Fibroblast of mammary gland (primary cell): ENCODE results near the gene LMNTD1.
"Not testable (repeated sequence)": the region's sequence is repeated elsewhere in the genome, so short reads cannot be mapped to it uniquely, and the experiment has no call there.

Source experiments
- DNase-seq: peaks from one replicate; pipeline ENCODE4 v3.0.0-alpha.2; 2010; ENCODE audit warnings: low read depth
- H3K4me3 ChIP-seq: 2 replicates; pipeline ENCODE4 v1.5.1; 2011; ENCODE audit warnings: low read depth, mild to moderate bottlenecking, low read length, moderate library complexity; ENCODE audit not compliant: control insufficient read depth
- TF ChIP-seq, protein P1 (sequence below): conservative IDR thresholded peaks from 2 replicates; pipeline ENCODE4 v1.5.1; 2011; ENCODE audit warnings: low read depth, low read length, inconsistent platforms; ENCODE audit not compliant: control insufficient read depth, insufficient read depth

LMNTD1 gene, protein sequence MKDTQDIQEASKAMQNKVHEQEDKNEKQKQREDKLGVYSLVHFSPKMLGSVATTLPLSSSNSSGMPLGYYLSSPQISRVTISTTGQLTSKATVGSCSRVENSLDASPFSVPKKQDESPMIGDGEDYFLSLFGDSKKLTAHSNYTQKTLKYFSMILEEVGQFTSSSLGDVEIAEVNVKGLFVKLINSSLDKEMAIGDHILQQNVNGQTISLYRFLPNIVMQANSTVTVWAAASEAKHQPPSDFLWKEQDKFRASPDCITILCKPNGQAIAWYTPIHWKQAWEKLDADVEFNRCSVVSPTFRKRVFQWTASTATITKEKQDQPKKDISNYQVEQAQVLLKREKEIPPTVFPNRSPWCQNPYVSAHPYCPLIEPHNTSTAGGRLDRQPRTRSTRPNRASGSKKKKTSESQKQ

DNA sequence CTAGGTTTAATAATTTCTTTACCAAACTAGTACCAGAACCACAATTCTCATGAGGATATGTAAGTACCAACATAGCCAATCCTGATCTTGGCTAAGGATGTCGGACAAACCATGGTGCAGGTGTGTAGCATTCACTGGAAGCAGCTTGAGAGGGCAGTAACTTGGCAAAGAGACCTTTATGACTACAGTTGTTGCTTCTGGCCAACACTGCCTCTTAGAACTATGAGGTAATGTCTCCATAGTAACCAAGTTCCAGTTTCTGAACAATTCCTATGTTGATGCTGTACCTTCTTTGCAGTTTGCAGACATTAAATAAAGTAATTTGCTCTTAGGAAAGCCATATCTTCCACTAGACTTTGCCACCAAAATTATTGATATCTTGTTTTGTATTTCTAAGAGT lies at the start of gene LMNTD1:
LMNTD1 (minus strand) TSS at position 186 of the 400 bp plus-strand sequence. CDS start 324 bp downstream, outside the sequence.
- DNase-seq = peak; percentile 78
- TF ChIP-seq, protein P1, sequence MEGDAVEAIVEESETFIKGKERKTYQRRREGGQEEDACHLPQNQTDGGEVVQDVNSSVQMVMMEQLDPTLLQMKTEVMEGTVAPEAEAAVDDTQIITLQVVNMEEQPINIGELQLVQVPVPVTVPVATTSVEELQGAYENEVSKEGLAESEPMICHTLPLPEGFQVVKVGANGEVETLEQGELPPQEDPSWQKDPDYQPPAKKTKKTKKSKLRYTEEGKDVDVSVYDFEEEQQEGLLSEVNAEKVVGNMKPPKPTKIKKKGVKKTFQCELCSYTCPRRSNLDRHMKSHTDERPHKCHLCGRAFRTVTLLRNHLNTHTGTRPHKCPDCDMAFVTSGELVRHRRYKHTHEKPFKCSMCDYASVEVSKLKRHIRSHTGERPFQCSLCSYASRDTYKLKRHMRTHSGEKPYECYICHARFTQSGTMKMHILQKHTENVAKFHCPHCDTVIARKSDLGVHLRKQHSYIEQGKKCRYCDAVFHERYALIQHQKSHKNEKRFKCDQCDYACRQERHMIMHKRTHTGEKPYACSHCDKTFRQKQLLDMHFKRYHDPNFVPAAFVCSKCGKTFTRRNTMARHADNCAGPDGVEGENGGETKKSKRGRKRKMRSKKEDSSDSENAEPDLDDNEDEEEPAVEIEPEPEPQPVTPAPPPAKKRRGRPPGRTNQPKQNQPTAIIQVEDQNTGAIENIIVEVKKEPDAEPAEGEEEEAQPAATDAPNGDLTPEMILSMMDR = no peak

DNA sequence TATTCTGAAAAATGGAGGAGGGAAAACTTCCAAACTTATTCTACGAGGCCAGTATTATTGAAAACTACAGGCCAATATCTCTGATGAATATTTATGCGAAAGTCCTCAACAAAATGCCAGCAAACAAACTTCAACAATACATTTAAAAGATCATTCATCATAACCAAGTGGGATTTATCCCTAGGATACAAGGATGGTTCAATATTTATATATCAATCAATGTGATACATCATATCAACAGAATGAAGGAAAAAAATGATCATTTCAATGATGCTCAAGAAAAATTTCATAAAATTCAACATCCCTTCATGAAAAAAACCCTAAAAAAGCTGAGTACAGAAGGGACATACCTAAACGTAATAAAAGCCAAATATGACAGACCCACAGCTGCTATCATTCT lies 45.9 kb upstream of the LMNTD1 start:
- no peak for DNase-seq
- TF ChIP-seq, protein P1 = no peak
- no peak overlapping the region for H3K4me3 ChIP-seq

More for the DNA sequence above, at the start of gene LMNTD1:
- no peak within 1 kb of the TSS for H3K4me3 ChIP-seq

DNA sequence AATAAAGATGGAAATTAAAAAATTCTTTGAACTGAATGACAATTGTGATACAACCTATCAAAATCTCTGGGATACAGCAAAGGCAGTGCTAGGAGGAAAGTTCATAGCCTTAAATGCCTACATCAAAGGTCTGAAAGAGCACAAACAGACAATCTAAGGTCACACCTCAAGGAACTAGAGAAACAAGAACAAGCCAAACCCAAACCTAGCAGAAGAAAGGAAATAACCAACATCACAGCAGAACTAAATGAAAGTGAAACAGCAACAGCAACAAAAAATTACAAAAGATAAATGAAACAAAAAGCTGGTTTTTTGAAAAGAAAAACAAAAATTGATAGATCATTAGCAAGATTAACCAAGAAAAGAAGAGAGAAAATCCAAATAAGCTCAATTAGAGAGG lies 42.4 kb upstream of the LMNTD1 start:
- not testable (repeated sequence) for DNase-seq, H3K4me3 ChIP-seq

DNA sequence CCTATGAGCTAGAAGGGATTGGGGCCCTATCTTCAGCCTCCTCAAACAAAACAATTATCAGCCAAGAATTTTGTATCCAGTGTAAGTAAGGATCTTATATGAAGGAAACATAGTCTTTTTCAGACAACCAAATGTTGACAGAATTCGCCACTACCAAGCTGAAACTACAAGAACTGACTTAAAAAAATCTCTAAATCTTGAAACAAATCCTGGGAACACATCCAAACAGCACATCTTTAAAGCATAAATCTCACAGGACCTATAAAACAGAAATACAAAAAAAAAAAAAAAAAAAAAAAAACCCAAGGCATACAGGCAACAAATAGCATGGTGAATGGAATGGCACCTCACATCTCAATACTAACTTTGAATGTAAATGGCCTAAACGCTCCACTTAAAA lies 41.3 kb upstream of the LMNTD1 start:
- DNase-seq = peak; percentile 69
- TF ChIP-seq, protein P1 = no peak

DNA sequence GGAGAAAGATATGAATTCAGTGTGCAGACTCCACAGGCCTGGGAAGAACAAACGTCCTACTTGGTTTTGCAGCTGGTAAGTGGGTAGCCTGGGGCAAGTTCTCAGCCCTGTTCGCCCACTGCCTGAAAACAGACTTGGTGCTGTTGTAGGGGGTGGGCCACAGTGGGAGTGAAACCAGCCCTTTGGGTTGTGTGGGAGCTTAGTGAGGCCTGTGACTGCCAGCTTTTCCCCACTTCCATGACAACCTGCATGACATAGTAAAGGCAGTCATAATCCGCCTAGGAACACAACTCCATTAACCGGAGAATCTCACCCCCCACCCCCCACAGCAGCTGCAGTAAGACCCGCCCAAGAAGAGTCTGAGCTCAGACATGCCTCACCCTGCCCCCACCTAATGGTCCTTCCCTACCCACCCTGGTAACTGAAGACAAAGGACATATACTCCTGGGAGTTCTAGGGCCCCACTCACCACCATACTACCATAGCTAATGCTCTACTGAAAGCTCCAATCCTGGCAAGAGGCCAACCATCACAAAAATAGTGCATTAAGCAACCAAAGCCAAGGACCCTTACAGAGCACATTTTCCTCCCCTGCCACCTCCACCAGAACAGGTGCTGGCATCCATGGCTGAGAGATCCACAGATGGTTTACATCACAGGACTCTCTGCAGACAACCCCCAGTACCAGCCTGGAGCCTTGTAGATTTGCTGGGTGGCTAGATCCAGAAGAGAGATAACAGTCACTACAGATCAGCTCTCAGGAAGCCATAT lies 39.8 kb upstream of the LMNTD1 start:
- no peak overlapping the region for H3K4me3 ChIP-seq
- TF ChIP-seq, protein P1 = no peak
- no peak for DNase-seq

More for the DNA sequence above, 41.3 kb upstream of the LMNTD1 start:
- no peak overlapping the region for H3K4me3 ChIP-seq

DNA sequence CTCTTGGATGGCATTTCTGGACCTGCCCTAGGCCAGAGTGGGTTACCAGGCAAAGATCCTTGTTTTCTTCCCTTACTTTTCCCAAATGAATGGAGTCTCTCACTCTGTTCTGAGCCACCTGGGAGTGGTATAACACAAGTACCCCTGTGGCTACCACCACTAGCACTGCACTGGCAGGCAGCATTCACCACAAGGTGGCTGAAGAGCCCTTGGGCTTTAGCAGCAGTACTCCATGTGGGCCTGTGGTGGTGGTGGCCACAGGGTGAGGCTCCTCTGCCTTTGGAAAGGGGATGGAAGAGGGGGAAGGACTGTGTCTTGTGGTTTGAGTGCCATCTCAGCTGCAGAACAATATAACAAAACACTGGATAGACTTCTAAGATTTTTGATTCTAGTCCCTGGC lies 38.1 kb upstream of the LMNTD1 start:
- H3K4me3 ChIP-seq = no peak overlapping the region
- TF ChIP-seq, protein P1 = peak; percentile 42
- DNase-seq = peak; percentile 26
